GM18505 (cell line): ENCODE data around the gene NOD2.

Experiments
- ATAC-seq: cut with Tn5 transposase; IDR thresholded peaks from one replicate; pipeline ENCODE4 v1.9.1; 2021; ENCODE audit not compliant: unreplicated experiment
- POLR2A ChIP-seq: IDR thresholded peaks from 4 replicates; pipeline ENCODE4 v1.6.1; 2011; ENCODE audit warnings: borderline replicate concordance; ENCODE audit not compliant: insufficient read depth, insufficient read length; ENCODE audit errors: extremely low read depth

Gene NOD2

DNA sequence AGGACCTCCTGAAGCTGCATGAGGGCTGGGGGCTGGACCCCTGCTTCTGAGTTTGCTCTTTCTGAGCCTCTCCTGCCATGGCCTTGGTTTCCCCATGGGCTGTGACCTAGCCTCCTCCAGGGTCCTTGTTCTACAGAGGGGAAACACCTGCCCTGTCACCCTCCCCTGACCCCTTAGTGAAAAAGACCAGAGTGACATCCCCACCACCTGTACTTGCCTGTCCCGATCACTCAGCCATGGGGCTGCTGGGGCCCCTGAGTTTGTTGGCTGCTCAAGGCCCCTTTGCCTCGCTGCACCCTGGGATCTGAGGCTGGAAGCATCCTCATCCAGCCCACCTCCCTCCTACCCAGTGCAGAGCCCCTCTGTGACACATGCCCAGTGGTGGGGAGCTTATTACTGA is 800 bp downstream of the NOD2 start:
- TF ChIP-seq POLR2A: no peak
- ATAC-seq: peak; percentile 25

DNA sequence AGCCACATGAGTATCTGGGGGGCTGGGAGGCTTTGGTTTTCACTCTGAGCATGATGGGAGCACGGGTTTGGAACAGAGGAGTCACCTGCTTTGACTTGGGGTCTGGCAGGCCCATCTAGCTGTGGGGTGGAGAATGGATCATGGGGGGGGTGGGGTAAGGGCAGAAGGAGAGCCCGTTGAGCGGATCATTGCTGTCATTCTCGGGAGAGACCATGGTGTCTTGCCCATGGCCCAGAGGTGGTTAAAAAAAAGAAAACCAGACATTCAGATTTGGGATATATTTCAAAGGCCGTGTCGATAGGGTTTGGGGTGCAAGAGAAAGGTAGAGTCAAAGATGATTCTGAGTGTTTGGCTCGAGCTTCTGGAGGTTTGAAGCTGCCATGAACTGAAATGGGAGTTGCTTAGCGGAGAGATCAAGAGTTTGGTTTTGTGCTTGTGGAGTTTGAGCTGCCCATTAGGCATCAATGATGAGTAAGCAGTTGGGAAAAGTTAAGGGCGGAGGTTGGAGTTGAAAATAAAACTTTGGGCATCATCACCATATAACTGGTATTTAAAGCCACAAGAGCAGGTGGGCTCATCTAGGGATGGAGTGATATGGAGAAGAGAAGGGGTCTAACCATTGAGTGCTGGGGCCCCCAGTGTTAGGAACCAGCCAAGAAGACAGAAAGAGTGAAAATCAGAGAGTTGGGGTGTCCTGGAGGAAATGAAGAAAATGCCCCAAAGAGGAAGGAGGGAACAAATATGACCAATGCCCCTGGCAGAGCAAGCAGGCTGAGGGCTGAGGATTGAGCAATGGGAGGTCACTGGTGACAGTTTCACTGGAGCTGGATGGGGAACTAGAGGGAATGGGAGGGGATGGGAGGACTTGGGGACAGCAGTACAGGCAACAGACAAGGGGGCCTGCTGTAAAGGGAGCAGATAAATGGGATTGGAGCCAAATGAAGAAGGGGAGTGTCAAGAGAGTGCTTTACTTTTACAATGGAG is 1.9 kb downstream of the NOD2 start:
- no peak for ATAC-seq
- TF ChIP-seq POLR2A: no peak

DNA sequence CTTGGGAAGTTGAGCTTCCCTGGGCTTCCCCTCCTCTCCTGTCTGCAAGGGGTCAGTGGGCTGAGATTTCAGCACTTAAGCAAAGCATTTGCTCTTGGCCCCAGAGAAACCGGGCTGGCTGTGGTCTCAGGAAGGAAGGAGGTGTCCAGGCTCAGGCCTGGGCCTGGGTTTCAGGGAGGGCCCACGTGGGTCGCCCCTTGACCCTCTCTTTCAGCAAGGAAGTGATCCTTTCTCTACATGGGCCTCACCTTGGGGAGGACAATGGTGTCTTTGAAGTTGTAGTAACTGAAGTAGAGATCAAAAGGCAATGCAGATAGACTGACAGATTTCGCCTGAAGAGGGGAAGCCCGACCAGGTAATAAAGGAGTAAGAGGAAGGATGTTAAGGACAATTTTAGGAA is 2.7 kb downstream of the NOD2 start:
- TF ChIP-seq POLR2A: no peak
- no peak for ATAC-seq

DNA sequence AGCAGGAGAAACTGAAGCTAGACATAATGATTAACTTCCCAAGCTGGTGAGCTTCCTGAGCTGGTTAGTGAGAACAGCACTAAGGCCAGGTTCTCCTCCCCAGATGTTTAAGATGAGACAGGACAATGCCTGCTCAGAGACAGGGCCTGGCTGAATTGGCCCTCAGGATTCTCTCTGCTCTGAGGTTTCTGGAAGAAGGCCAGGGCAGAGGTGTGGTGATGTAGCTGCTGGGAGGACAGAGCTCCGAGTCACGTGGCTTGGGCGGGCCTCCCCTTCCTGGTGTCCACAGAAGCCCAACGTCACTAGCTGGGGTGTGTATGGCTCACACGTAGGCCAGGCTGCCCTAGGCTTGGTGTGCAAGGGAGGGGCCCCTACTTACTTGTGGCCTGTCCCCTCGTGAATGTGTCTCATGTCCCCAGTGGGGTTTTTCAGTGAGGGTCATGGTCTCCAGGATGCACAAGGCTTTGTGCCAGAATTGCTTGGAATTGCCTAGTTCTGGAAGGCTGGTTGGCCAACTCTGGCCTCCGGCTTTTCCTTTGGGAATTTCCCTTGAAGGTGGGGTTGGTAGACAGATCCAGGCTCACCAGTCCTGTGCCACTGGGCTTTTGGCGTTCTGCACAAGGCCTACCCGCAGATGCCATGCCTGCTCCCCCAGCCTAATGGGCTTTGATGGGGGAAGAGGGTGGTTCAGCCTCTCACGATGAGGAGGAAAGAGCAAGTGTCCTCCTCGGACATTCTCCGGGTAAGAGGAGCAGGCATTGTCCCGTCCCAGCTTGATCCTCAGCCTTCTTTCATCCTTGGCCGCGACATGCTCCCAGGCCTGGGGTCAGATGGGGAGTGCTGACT is 3.4 kb downstream of the NOD2 start:
- TF ChIP-seq POLR2A: peak; percentile 60
- peak; percentile 50 for ATAC-seq

DNA sequence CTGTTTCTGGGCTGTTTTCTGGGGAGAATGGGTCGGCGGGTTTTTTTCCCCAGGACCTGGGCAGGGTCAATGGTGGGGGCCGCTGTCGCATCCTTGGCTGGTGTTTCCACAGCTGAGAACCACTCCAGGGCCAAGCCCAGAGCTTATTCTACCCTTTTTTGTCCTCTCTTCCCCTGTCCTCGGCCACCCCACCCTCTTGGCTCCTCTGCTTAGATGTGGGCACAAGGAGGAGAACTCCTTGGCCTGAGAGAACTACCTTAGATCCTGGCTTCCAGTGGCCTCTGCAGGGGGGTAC is 4.0 kb downstream of the NOD2 start:
- no peak for ATAC-seq
- TF ChIP-seq POLR2A: no peak

DNA sequence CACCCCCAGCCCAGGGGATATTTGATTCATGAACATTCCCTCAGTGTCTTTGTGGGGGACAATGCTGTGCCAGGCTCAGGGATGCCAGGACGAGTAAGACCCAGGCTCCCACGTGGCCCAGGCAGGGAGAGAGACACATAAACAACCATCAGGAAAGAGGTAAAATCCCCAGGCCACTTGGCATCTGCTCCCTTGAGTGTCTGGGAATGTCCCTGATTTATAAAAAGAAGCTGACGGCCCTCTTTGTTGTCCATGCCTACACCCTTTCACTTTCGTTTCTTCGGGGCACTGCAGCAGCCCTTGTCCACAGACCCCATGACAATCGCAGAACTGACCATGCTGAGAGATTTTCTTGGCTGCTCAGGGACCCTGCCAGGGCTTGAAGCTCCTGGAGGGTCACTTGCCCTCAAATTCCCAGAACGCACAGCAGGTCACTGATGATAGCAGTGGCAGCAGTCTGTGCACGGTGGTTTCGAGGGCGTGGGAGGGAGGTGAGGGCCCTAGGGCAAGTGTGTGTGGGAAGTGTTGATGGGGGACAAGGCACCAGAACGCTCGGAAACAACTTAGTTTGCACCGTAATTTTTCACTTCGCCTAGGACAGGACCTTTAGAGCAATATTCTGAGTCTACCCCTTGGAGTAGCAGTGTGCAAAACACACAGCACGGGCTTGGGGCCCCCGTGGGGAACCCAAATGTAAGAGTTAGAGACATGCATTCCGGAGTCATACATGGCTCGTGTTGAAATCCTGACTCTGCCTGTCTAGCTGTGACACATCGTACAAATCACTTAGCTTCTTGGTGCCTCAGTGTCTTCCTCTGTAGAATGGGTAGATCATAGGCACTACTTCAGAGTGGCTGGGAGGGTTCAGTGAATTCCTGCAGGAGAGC is 4.7 kb downstream of the NOD2 start:
- peak; percentile 18 for TF ChIP-seq POLR2A
- ATAC-seq: peak; percentile 34

DNA sequence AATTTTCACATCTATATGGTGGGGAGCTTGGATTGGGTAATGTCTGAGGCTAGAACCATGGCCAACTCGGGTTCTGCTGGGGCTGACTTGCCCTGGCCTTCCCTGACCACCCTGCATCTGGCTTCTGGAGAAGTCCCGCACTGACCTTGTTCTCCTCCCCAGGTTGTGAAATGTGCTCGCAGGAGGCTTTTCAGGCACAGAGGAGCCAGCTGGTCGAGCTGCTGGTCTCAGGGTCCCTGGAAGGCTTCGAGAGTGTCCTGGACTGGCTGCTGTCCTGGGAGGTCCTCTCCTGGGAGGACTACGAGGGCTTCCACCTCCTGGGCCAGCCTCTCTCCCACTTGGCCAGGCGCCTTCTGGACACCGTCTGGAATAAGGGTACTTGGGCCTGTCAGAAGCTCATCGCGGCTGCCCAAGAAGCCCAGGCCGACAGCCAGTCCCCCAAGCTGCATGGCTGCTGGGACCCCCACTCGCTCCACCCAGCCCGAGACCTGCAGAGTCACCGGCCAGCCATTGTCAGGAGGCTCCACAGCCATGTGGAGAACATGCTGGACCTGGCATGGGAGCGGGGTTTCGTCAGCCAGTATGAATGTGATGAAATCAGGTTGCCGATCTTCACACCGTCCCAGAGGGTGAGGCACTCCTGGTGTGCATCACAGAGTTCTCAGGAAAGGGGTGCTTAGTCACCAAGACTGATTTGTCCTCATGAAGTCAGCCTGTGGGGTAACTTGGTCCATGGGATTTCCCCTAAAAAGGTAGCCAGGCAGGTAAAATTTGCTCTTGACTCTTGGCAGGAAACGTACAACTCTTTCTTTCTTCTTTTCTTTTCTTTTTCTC is 6.1 kb downstream of the NOD2 start:
- no peak for ATAC-seq
- TF ChIP-seq POLR2A: no peak

DNA sequence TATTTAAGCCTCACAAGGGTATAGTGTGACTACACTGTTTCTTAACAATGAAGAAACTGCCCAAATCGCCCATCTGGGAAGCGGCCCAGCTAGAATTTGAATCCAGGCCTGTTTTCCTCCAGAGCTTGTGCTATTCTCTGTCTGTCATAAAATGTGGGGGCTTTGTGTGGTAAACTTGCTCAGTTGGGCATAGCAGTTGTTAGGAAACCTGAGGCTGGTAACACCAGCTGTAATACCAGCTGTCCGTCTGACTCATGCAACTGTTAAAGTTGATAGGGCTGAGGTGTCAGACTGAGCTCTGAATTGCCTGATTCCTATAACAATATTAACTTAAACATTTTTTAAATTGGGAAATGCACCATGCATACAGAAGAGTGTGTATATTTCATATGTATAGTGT is 9.3 kb downstream of the NOD2 start:
- TF ChIP-seq POLR2A: no peak
- no peak for ATAC-seq

DNA sequence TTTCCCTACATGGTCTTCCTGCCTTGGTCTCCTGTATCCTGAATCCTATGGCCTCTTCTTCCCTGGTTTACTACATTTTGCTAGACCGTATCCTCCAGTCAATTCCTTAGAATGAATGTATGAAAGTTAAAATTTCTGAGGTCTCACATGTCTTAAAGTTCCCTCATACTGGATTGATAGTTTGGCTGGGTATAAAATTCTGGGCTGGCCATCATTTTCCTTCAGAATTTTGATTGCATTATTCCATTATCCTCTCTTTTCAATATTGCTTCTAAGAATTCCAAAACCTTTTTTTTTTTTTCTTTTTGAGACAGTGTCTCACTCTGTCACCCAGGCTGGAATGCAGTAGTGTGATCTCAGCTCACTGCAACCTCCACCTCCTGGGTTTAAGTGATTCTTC is 10.8 kb downstream of the NOD2 start:
- no peak for TF ChIP-seq POLR2A
- ATAC-seq: no peak

DNA sequence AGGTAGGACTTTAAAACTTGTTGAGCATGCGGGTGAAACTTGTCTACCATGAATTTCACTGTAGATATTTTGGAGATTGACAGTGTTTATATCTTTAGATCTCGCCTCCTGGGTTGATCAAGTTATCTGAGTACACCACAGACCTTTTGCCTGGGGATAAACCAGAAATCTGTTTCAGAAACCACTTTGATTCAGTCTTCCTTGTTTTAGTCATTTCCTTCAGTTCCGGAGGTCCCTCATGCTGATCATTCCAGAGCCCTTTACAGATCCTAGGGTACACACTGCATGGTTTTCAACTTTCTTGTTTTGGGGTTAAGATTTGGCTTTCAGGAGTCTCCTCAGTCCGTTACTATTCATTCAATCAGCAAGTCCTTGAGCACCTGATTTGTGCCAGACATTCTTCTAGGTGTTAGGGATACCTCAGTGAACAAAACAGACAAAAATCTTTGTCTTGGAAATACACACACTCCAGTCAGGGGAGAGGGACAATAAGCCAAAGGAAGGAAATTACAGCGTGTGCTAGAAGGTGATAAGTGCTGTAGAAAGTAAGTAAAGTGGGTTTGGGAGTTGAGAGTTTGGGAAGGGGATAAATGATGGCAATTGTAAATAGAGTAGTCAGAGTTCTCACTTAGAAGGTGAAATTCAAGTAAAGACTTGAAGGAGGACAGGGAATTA is 12.2 kb downstream of the NOD2 start:
- no peak for TF ChIP-seq POLR2A
- ATAC-seq: no peak

DNA sequence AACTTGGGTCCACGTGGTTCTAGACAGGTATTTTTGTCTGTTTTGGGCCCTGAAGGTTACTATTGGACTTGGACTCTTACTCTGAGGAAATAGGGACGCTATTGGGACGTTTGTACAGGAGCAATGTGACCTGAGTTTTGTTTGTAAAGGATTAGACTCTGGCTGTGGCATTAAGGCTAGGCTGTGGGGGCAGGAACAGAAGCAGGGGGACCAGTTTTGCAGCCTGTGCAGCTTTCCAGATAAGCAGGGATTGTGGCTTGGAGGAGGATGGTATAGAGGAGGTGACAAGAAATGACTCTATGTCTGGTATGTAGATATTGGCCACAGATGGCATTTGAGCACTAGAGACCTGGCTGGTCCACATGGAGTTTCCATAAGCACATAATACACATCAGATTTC is 12.8 kb downstream of the NOD2 start:
- no peak for ATAC-seq
- no peak for TF ChIP-seq POLR2A
